K562 (cell line): Measurements from ENCODE around the gene USP32. TPM values are rescaled to one million over a fixed set of nuclear protein-coding genes. Genes with fewer than 3 reads are reported as not detected.
A peak's percentile ranks its signal among the peaks of the same experiment; 100 is the strongest.

Experiments used
- ADNP ChIP-seq: fragments of 200-800 bp; sonication (Bioruptor generic); IDR thresholded peaks from 2 replicates; pipeline ENCODE4 v1.6.1; 2016; ENCODE audit warnings: missing genetic modification characterization, missing compliant biosample characterization
- BCOR ChIP-seq: fragments of 450-650 bp; IDR thresholded peaks from 2 replicates; pipeline ENCODE4 v1.6.1; 2016
- CXXC5 ChIP-seq: fragments of 250-450 bp; sonication (Bioruptor Pico); IDR thresholded peaks from 2 replicates; pipeline ENCODE4 v1.8.0; 2022; ENCODE audit warnings: inconsistent platforms, mild to moderate bottlenecking, moderate library complexity
- EWSR1 ChIP-seq: fragments of 450-650 bp; IDR thresholded peaks from 2 replicates; pipeline ENCODE4 v1.6.1; 2018; ENCODE audit warnings: borderline replicate concordance, mild to moderate bottlenecking, low read depth, moderate library complexity; ENCODE audit not compliant: partially characterized antibody
- GATAD2B ChIP-seq: fragments of 450-650 bp; IDR thresholded peaks from 2 replicates; pipeline ENCODE4 v1.6.1; 2017; ENCODE audit warnings: mild to moderate bottlenecking, borderline replicate concordance
- TFAM ChIP-seq: fragments of 250-450 bp; sonication (Bioruptor Pico); conservative IDR thresholded peaks from 2 replicates; pipeline ENCODE4 v1.5.0; 2021; ENCODE audit warnings: mild to moderate bottlenecking, moderate library complexity
- ZNF253 ChIP-seq: fragments of 250-450 bp; sonication (Bioruptor Pico); conservative IDR thresholded peaks from 2 replicates; pipeline ENCODE4 v1.6.1; 2021; ENCODE audit warnings: mild to moderate bottlenecking
- ZNF3 ChIP-seq: fragments of 250-450 bp; sonication (Bioruptor Pico); IDR thresholded peaks from 2 replicates; pipeline ENCODE4 v1.5.0; 2021; ENCODE audit warnings: mild to moderate bottlenecking, moderate library complexity
- ZZZ3 ChIP-seq: fragments of 450-650 bp; IDR thresholded peaks from 2 replicates; pipeline ENCODE4 v1.6.1; 2016; ENCODE audit warnings: antibody characterized with exemption, mild to moderate bottlenecking, moderate library complexity
- polyA plus RNA-seq, 8 experiments: library from polyadenylated mRNA; depleted of rRNA in 4 of 8; stranded (reverse) in 5 of 8; unstranded in 3 of 8; fragments of >200 nt; fragmentation: Nextera tagmentation in 2 of 8; fragmentation: Illumina TruSeq in 1 of 8; extraction: Ambion mirVana in 2 of 8; extraction: Trizol in 1 of 8; gene quantifications; 2 replicates each; pipeline versions ENCODE4 v1.2.1 to v1.2.3, GENCODE V29; 2011 to 2014; ENCODE audit warnings: inconsistent platforms in 1 of 8, missing spikeins in 1 of 8
- total RNA-seq, 7 experiments: library from RNA; depleted of rRNA in 6 of 7; stranded (reverse); fragments of >200 nt in 6 of 7; fragmentation: Illumina TruSeq in 2 of 7; extraction: Trizol in 2 of 7; gene quantifications; 2 replicates each; pipeline versions ENCODE4 v1.2.1 to v1.2.3, GENCODE V29; 2011 to 2021; ENCODE audit warnings: low replicate concordance in 1 of 7
- TF ChIP-seq, protein P1 (sequence below), 2 experiments: IDR thresholded peaks in 1 of 2; conservative IDR thresholded peaks in 1 of 2; 2 replicates each; pipeline ENCODE4 v1.6.1; 2016; ENCODE audit warnings: low read depth in 2 of 2, mild to moderate bottlenecking in 1 of 2, missing compliant biosample characterization in 1 of 2, missing genetic modification characterization in 1 of 2, moderate library complexity in 1 of 2
- TF ChIP-seq, protein P2 (sequence below): sonication (generic); formaldehyde crosslinking; IDR thresholded peaks from 2 replicates; pipeline ENCODE4 v1.8.1; 2023; ENCODE audit warnings: mild to moderate bottlenecking, missing genetic modification reagents

Gene USP32
- total and polyA plus RNA-seq, 9 of the 15 experiments (the other 6 are each of a cell fraction or from before 2014, with no cell fraction given), result 18.0 to 69.3 (median 47.1) TPM

DNA sequence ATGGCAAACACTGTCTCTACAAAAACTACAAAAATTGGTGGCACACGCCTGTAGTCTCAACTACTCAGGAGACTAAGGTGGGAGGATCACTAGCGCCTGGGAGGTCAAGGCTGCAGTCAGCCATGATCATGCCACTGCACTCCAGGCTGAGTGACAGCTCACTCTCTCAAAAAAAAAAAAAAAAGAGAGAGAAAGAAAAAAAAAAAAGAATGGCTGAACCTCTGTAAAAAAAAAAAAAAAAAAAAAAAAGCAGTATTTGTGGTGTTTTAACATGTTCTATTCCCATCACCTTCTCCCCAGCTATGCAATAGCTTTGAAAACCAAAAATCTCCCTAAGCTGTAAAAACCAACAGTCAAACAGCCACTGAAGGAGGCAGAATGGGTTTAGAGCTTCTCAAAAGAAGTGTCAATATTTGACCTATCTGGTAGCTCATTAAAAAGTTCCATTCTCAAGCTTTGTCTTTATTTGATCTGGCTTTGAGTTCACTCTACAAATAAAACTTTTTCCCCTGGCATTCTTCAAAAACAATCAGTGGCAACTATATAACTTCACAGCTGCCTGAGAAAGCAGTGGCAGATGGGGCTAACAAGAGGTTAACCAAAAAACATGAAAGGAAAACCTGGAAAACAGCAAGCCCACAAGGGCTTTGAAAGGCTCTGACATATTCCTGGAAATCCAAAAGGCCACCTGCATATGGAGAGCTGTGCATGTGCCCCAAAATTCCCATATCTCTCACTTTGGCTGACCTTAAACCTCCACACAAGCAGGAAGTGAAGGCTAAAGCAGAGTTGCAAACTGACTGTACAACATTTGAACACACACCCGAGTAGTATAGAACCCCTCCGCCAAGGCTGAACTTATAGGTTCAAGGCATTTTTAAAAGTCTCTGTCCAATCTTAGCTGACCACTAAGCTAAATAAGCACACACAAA, 36.0 kb downstream of the USP32 start (continued):
- peak; percentile 62 for TF ChIP-seq EWSR1
- no peak for TF ChIP-seq TFAM (CRISPR knock-in tag)
- TF ChIP-seq ZNF3 (CRISPR knock-in tag), result 0 out of 2 replicates have a peak, but pooled peaks have one; percentile 41
- TF ChIP-seq, protein P1, sequence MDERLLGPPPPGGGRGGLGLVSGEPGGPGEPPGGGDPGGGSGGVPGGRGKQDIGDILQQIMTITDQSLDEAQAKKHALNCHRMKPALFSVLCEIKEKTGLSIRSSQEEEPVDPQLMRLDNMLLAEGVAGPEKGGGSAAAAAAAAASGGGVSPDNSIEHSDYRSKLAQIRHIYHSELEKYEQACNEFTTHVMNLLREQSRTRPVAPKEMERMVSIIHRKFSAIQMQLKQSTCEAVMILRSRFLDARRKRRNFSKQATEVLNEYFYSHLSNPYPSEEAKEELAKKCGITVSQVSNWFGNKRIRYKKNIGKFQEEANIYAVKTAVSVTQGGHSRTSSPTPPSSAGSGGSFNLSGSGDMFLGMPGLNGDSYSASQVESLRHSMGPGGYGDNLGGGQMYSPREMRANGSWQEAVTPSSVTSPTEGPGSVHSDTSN (CRISPR knock-in tag; IDR thresholded peaks at IDR 0.05; ENCODE audit: low read depth), result peak; percentile 29; the same call in 1 of the 2 replicates
- TF ChIP-seq, protein P1 (tag; conservative IDR thresholded peaks at IDR 0.05; ENCODE audit: low read depth), result peak; percentile 84
- no peak for TF ChIP-seq ZNF253 (CRISPR knock-in tag)
- TF ChIP-seq CXXC5, result no peak
- TF ChIP-seq BCOR, result peak; percentile 67; the same call in 1 of the 2 replicates
- TF ChIP-seq, protein P2, sequence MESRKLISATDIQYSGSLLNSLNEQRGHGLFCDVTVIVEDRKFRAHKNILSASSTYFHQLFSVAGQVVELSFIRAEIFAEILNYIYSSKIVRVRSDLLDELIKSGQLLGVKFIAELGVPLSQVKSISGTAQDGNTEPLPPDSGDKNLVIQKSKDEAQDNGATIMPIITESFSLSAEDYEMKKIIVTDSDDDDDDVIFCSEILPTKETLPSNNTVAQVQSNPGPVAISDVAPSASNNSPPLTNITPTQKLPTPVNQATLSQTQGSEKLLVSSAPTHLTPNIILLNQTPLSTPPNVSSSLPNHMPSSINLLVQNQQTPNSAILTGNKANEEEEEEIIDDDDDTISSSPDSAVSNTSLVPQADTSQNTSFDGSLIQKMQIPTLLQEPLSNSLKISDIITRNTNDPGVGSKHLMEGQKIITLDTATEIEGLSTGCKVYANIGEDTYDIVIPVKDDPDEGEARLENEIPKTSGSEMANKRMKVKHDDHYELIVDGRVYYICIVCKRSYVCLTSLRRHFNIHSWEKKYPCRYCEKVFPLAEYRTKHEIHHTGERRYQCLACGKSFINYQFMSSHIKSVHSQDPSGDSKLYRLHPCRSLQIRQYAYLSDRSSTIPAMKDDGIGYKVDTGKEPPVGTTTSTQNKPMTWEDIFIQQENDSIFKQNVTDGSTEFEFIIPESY (CRISPR knock-in tag), result peak; percentile 41; the same call in 1 of the 2 replicates
- 0 out of 2 replicates have a peak, but pooled peaks have one; percentile 38 for TF ChIP-seq ADNP (tag)
- TF ChIP-seq ZZZ3, result peak; percentile 70; the same call in 1 of the 2 replicates
- no peak for TF ChIP-seq GATAD2B
